IMR-90 (cell line): Measurements from ENCODE around the gene CDC42BPA. TPM values are rescaled to one million over a fixed set of nuclear protein-coding genes. Genes with fewer than 3 reads are reported as not detected.
A peak's percentile ranks its signal among the peaks of the same experiment; 100 is the strongest.

Source experiments
- ATAC-seq: fragments of 200-7000 bp; cut with Tn5 transposase; 2 replicates; pipeline ENCODE4 v1.9.1; 2020; ENCODE audit warnings: low read depth, mild to moderate bottlenecking, moderate library complexity
- BruUV-seq: library from RNA; stranded (reverse); fragments of 400-500 nt; replicated peaks from 2 replicates; lab custom pipeline; 2021; lab: Mats Ljungman, UMichigan
- CTCF ChIA-PET: fragments of 300-600 bp; formaldehyde crosslinking; extraction: SDS; loops from one replicate; lab custom pipeline; 2021; ENCODE audit warnings: antibody characterized with exemption; lab: Yijun Ruan, JAX
- POLR2A ChIA-PET: fragments of 300-600 bp; sonication (Branson Sonifier 250); formaldehyde crosslinking; loops from one replicate; lab custom pipeline; 2022; ENCODE audit warnings: antibody characterized with exemption; ENCODE audit not compliant: unreplicated experiment; lab: Charles Lee
- DNase-seq: peaks from one replicate; pipeline ENCODE4 v3.0.0; 2013
- H2AFZ ChIP-seq: replicated peaks from 2 replicates; pipeline ENCODE3; 2013; ENCODE audit warnings: low read length, mild to moderate bottlenecking; ENCODE audit not compliant: poor library complexity
- H2AK5ac ChIP-seq: 2 replicates; pipeline ENCODE4 v1.6.1; 2013; ENCODE audit warnings: low read depth, low read length, inconsistent platforms
- H2AK9ac ChIP-seq: replicated peaks from 2 replicates; pipeline ENCODE3; 2013; ENCODE audit warnings: mild to moderate bottlenecking, low read depth, low read length, moderate library complexity; ENCODE audit not compliant: poor library complexity
- H2BK120ac ChIP-seq: 2 replicates; pipeline ENCODE4 v1.6.1; 2013; ENCODE audit warnings: low read depth, low read length, inconsistent platforms
- H2BK15ac ChIP-seq: 3 replicates; pipeline ENCODE4 v1.6.1; 2013; ENCODE audit warnings: low read depth, low read length, inconsistent platforms
- H2BK20ac ChIP-seq: 2 replicates; pipeline ENCODE4 v1.6.1; 2013; ENCODE audit warnings: low read depth, mild to moderate bottlenecking, inconsistent platforms, low read length, moderate library complexity
- H2BK5ac ChIP-seq: 2 replicates; pipeline ENCODE4 v1.6.1; 2013; ENCODE audit warnings: mild to moderate bottlenecking, low read depth, low read length, inconsistent platforms; ENCODE audit not compliant: poor library complexity, severe bottlenecking
- H3K14ac ChIP-seq: replicated peaks from 2 replicates; pipeline ENCODE4 v1.6.1; 2013; ENCODE audit warnings: low read depth, low read length, inconsistent platforms
- H3K18ac ChIP-seq: 2 replicates; pipeline ENCODE4 v1.6.1; 2013; ENCODE audit warnings: low read depth, low read length, control low read depth
- H3K23ac ChIP-seq: 2 replicates; pipeline ENCODE4 v1.6.1; 2013; ENCODE audit warnings: low read depth, low read length, inconsistent platforms
- H3K27ac ChIP-seq: 2 replicates; pipeline ENCODE4 v1.5.1; 2013; ENCODE audit warnings: mild to moderate bottlenecking, control low read depth, low read length; ENCODE audit not compliant: insufficient read depth
- H3K27me3 ChIP-seq: 2 replicates; pipeline ENCODE4 v1.6.1; 2013; ENCODE audit warnings: low read length; ENCODE audit not compliant: control insufficient read depth, insufficient read depth
- H3K36me3 ChIP-seq: 2 replicates; pipeline ENCODE4 v1.6.1; 2013; ENCODE audit warnings: low read length, mixed read lengths; ENCODE audit not compliant: control insufficient read depth, insufficient read depth
- H3K4ac ChIP-seq: 2 replicates; pipeline ENCODE4 v1.6.1; 2013; ENCODE audit warnings: low read depth, low read length, inconsistent platforms
- H3K4me1 ChIP-seq: 2 replicates; pipeline ENCODE4 v1.6.1; 2013; ENCODE audit warnings: low read length, mixed read lengths; ENCODE audit not compliant: control insufficient read depth, insufficient read depth
- H3K4me2 ChIP-seq: 2 replicates; pipeline ENCODE4 v1.6.1; 2013; ENCODE audit warnings: low read depth, mild to moderate bottlenecking, control low read depth, low read length, moderate library complexity
- H3K4me3 ChIP-seq: 2 replicates; pipeline ENCODE4 v1.5.1; 2013; ENCODE audit warnings: low read depth, mild to moderate bottlenecking, control low read depth, low read length, moderate library complexity; ENCODE audit not compliant: insufficient read depth
- H3K56ac ChIP-seq: 2 replicates; pipeline ENCODE4 v1.6.1; 2013; ENCODE audit warnings: low read length, inconsistent platforms; ENCODE audit not compliant: insufficient read depth; ENCODE audit errors: extremely low read depth
- H3K79me1 ChIP-seq, 2 experiments: 2 replicates each; pipeline ENCODE4 v1.6.1; 2013; ENCODE audit warnings: low read length in 2 of 2, inconsistent platforms in 1 of 2, low read depth in 1 of 2
- H3K9ac ChIP-seq: 2 replicates; pipeline ENCODE4 v1.6.1; 2013; ENCODE audit warnings: low read depth, low read length, control low read depth
- H3K9me1 ChIP-seq: 2 replicates; pipeline ENCODE4 v1.6.1; 2013; ENCODE audit warnings: low read length, inconsistent platforms; ENCODE audit not compliant: insufficient read depth
- H3K9me3 ChIP-seq: 2 replicates; pipeline ENCODE4 v1.6.1; 2013; ENCODE audit warnings: low read length; ENCODE audit not compliant: control insufficient read depth, insufficient read depth
- H4K20me1 ChIP-seq: 2 replicates; pipeline ENCODE4 v1.6.1; 2013; ENCODE audit warnings: low read length, inconsistent platforms; ENCODE audit not compliant: insufficient read depth
- H4K5ac ChIP-seq: 2 replicates; pipeline ENCODE4 v1.6.1; 2013; ENCODE audit warnings: mild to moderate bottlenecking, low read depth, low read length, control low read depth
- H4K8ac ChIP-seq, 2 experiments: 2 replicates each; pipeline ENCODE4 v1.6.1; 2013; ENCODE audit warnings: low read depth in 2 of 2, low read length in 2 of 2, control low read depth in 1 of 2, inconsistent platforms in 1 of 2
- H4K91ac ChIP-seq: 2 replicates; pipeline ENCODE4 v1.6.1; 2013; ENCODE audit warnings: low read depth, low read length, inconsistent platforms; ENCODE audit not compliant: insufficient read depth
- CEBPB ChIP-seq: IDR thresholded peaks from 2 replicates; pipeline ENCODE4 v1.6.1; 2012; ENCODE audit warnings: low read depth, low read length, improper control_type of control experiment
- SMC3 ChIP-seq: fragments of 150-350 bp; IDR thresholded peaks from 2 replicates; pipeline ENCODE4 v1.6.1; 2016; ENCODE audit warnings: low read depth, mild to moderate bottlenecking, antibody characterized with exemption, low read length, moderate library complexity
- WGBS, 2 experiments: methylation state at CpG; one replicate each; pipeline versions ENCODE4 v1.1.5 to v1.1.7; 2013; ENCODE audit warnings: missing lambda C conversion rate in 2 of 2; ENCODE audit not compliant: insufficient read length in 1 of 2; ENCODE audit errors: extremely low coverage in 2 of 2; 5-methylcytosine and 5-hydroxymethylcytosine counted together
- dilution Hi-C: fragments of 300-500 bp; cut with HindIII; formaldehyde crosslinking; loops from one replicate; pipeline ENCODE4 v1.14.3; 2018; ENCODE audit warnings: low sequenced_read_pairs; ENCODE audit not compliant: unreplicated experiment
- in situ Hi-C: fragments of 300-500 bp; cut with MboI; formaldehyde crosslinking; loops from 3 replicates; pipeline ENCODE4 v1.14.3; 2019; ENCODE audit warnings: low sequenced_read_pairs, inconsistent platforms, mixed read lengths
- intact Hi-C: fragments of 100-400 bp; cut with micrococcal nuclease; formaldehyde crosslinking; loops from 2 replicates; pipeline ENCODE4 v1.10.0; 2022
- polyA plus RNA-seq, 3 experiments: library from polyadenylated mRNA; depleted of rRNA; stranded (reverse); fragments of >200 nt; gene quantifications; 2 replicates each; pipeline ENCODE4 v1.2.3, GENCODE V29; 2012; ENCODE audit warnings: low replicate concordance in 1 of 3
- total RNA-seq: library from RNA; depleted of rRNA; stranded (reverse); fragments of >200 nt; gene quantifications from 2 replicates; pipeline ENCODE4 v1.2.3, GENCODE V29; 2012

Gene CDC42BPA
- total and polyA plus RNA-seq, 2 of the 4 experiments (the other 2 are of a cell fraction) = 9.4 to 27.8 TPM

GRCh38 chr1:227190321-227190720, 128.0 kb downstream of the CDC42BPA start:
- no peak overlapping the region for H2AK9ac ChIP-seq

More at GRCh38 chr1:227190321-227190720, 128.0 kb downstream of the CDC42BPA start:
- ATAC-seq (peak; percentile 25; the same call in 1 of the 2 replicates), DNase-seq (peak; percentile 53)
- Histone ChIP-seq H3K9me3 (no peaks in the 10 kb centered on the region), H3K23ac (no peak overlapping the region), H2BK5ac (no peak overlapping the region), H3K9ac (no peak overlapping the region), H3K27me3 (no peaks in the 10 kb centered on the region), H2AK5ac (no peak overlapping the region), H2AFZ (no peak overlapping the region), H3K56ac (no peak overlapping the region), H4K5ac (no peak overlapping the region), H4K8ac (no peak overlapping the region), H2BK20ac (no peak overlapping the region), H3K79me1 (peaks cover 19 to 28% of the 10 kb centered on the region in 2 experiments), H3K36me3 (peaks cover 2% of the 10 kb centered on the region; the same call in 1 of the 2 replicates), H4K91ac (no peak overlapping the region), H2BK120ac (no peak overlapping the region), H4K20me1 (peaks cover 4% of the 10 kb centered on the region; the same call in 1 of the 2 replicates), H3K27ac (no peak overlapping the region), H3K4ac (no peak overlapping the region), H2BK15ac (no peak overlapping the region), H3K9me1 (peaks cover 4% of the 10 kb centered on the region), H3K4me1 (no peaks in the 10 kb centered on the region), H3K18ac (no peak overlapping the region), H3K4me2 (no peak overlapping the region), H3K14ac (no peak overlapping the region), H3K4me3 (no peak overlapping the region)
- no CpG with 5 or more reads among the region's 2 CpGs for WGBS, 2 experiments
- POLR2A ChIA-PET = no interaction called here
- intact Hi-C loops = loop anchor here (5.0 kb wide), 1 partner anchor 67 kb away; no protein-coding TSS in a partner anchor
- CTCF ChIA-PET = no interaction called here
- in situ Hi-C loops = no loop called here
- BruUV-seq = no TSS peak
- dilution Hi-C loops = no loop called here
- TF ChIP-seq SMC3 = no peak
- TF ChIP-seq CEBPB = peak; percentile 38; the same call in 1 of the 2 replicates
